OCI-LY7 (cell line): ENCODE measurements around the gene OGDHL. TPM values are rescaled to one million over a fixed set of nuclear protein-coding genes. Genes with fewer than 3 reads are reported as not detected.
"Not testable (repeated sequence)": the region's sequence is repeated elsewhere in the genome, so short reads cannot be mapped to it uniquely, and the experiment has no call there.

ENCODE experiments used
- BruUV-seq: library from RNA; stranded (reverse); fragments of 400-500 nt; replicated peaks from 2 replicates; lab custom pipeline; 2021; lab: Mats Ljungman, UMichigan
- CTCF ChIA-PET: fragments of 300-600 bp; sonication (Branson Sonifier 250); formaldehyde crosslinking; loops from one replicate; lab custom pipeline; 2022; ENCODE audit warnings: antibody characterized with exemption; ENCODE audit not compliant: unreplicated experiment; lab: Charles Lee
- POLR2A ChIA-PET: fragments of 300-600 bp; sonication (Branson Sonifier 250); formaldehyde crosslinking; loops from one replicate; lab custom pipeline; 2022; ENCODE audit warnings: antibody characterized with exemption; lab: Charles Lee
- DNase-seq: peaks from one replicate; pipeline ENCODE4 v3.0.0-alpha.2; 2015; ENCODE audit warnings: low spot score
- H2AFZ ChIP-seq: fragments of 200-600 bp; sonication (generic), shearing (Covaris generic); 2 replicates; pipeline ENCODE4 v1.6.1; 2014; ENCODE audit warnings: mild to moderate bottlenecking, antibody characterized with exemption, low read length, moderate library complexity
- H3K27ac ChIP-seq: fragments of 200-600 bp; sonication (generic); 2 replicates; pipeline ENCODE4 v1.5.1; 2014; ENCODE audit warnings: mixed run types, low read depth, mild to moderate bottlenecking, moderate library complexity, low read length, inconsistent platforms; ENCODE audit not compliant: poor library complexity, severe bottlenecking
- H3K36me3 ChIP-seq: fragments of 200-600 bp; sonication (generic); 2 replicates; pipeline ENCODE4 v1.6.1; 2014; ENCODE audit warnings: mild to moderate bottlenecking, antibody characterized with exemption, low read length, moderate library complexity, mixed read lengths; ENCODE audit not compliant: insufficient read depth
- H3K4me1 ChIP-seq: fragments of 200-600 bp; sonication (generic); 2 replicates; pipeline ENCODE4 v1.5.1; 2014; ENCODE audit warnings: mild to moderate bottlenecking, low read length; ENCODE audit not compliant: insufficient read depth, poor library complexity, severe bottlenecking
- H3K4me2 ChIP-seq: fragments of 200-600 bp; sonication (generic); 2 replicates; pipeline ENCODE4 v1.6.1; 2014; ENCODE audit warnings: mild to moderate bottlenecking, low read length
- H3K4me3 ChIP-seq: fragments of 200-600 bp; sonication (generic); 2 replicates; pipeline ENCODE4 v1.5.1; 2014; ENCODE audit warnings: mild to moderate bottlenecking, low read depth, low read length; ENCODE audit not compliant: poor library complexity, severe bottlenecking
- H3K79me2 ChIP-seq: fragments of 200-600 bp; sonication (generic); 2 replicates; pipeline ENCODE4 v1.6.1; 2016; ENCODE audit warnings: low read depth, mild to moderate bottlenecking, low read length, moderate library complexity, mixed read lengths; ENCODE audit not compliant: insufficient read depth
- H3K9me2 ChIP-seq: fragments of 200-600 bp; sonication (generic); 2 replicates; pipeline ENCODE4 v1.6.1; 2016; ENCODE audit warnings: mild to moderate bottlenecking, low read length, mixed read lengths; ENCODE audit not compliant: insufficient read depth
- H3K9me3 ChIP-seq: fragments of 200-600 bp; sonication (generic); 2 replicates; pipeline ENCODE4 v1.6.1; 2014; ENCODE audit warnings: mild to moderate bottlenecking, mixed run types, low read length, mixed read lengths
- H4K20me1 ChIP-seq: fragments of 200-600 bp; sonication (generic); 2 replicates; pipeline ENCODE4 v1.6.1; 2014; ENCODE audit warnings: mild to moderate bottlenecking, antibody characterized with exemption, low read length, moderate library complexity, mixed read lengths; ENCODE audit not compliant: insufficient read depth
- CTCF ChIP-seq: fragments of 200-600 bp; sonication (generic); conservative IDR thresholded peaks from 2 replicates; pipeline ENCODE4 v1.5.1; 2014; ENCODE audit warnings: mild to moderate bottlenecking, antibody characterized with exemption, low read length, moderate library complexity, mixed read lengths
- EZH2phosphoT487 ChIP-seq: fragments of 200-600 bp; sonication (generic); IDR thresholded peaks from 2 replicates; pipeline ENCODE4 v1.6.1; 2018; ENCODE audit warnings: low read depth, borderline replicate concordance, mild to moderate bottlenecking, mixed run types, antibody characterized with exemption, low read length, moderate library complexity, mixed read lengths
- intact Hi-C: fragments of 100-400 bp; cut with micrococcal nuclease; formaldehyde crosslinking; loops from one replicate; pipeline ENCODE4 v1.10.0; 2022; ENCODE audit not compliant: unreplicated experiment
- total RNA-seq, 2 experiments: library from RNA; depleted of rRNA in 1 of 2; stranded (reverse); fragments of >200 nt in 1 of 2; shearing (Covaris generic) in 1 of 2; gene quantifications; 2 replicates each; pipeline ENCODE4 v1.2.3, GENCODE V29; 2014 to 2022

The OGDHL gene
- total RNA-seq, 2 experiments from 2014 or later: 0.23 TPM; not detected in 1

GRCh38 chr10:49758249-49758930 lies 3.7 kb downstream of the OGDHL start:
- no peak for DNase-seq
- Histone ChIP-seq H3K27ac (no peak overlapping the region), H4K20me1 (no peaks in the 10 kb centered on the region), H3K4me1 (no peaks in the 10 kb centered on the region), H3K79me2 (no peaks in the 10 kb centered on the region), H3K4me2 (no peak overlapping the region), H3K9me3 (no peaks in the 10 kb centered on the region), H3K4me3 (no peak overlapping the region), H3K9me2 (no peaks in the 10 kb centered on the region), H3K36me3 (no peaks in the 10 kb centered on the region), H2AFZ (no peak overlapping the region)
- intact Hi-C loops: no loop called here
- CTCF ChIA-PET: no interaction called here
- POLR2A ChIA-PET: no interaction called here
- no peak for TF ChIP-seq CTCF
- no peak for TF ChIP-seq EZH2phosphoT487
- no TSS peak for BruUV-seq

- Histone ChIP-seq H4K20me1 (no peaks in the 10 kb centered on the region), H3K27ac (no peak overlapping the region), H3K79me2 (no peaks in the 10 kb centered on the region), H3K36me3 (no peaks in the 10 kb centered on the region), H3K9me2 (no peaks in the 10 kb centered on the region), H2AFZ (no peak overlapping the region), H3K9me3 (no peaks in the 10 kb centered on the region), H3K4me3 (no peak overlapping the region), H3K4me1 (no peaks in the 10 kb centered on the region), H3K4me2 (no peak overlapping the region)
- no peak for DNase-seq
- TF ChIP-seq CTCF (no peak), EZH2phosphoT487 (no peak)
- intact Hi-C loops: no loop called here
- CTCF ChIA-PET: no interaction called here
- POLR2A ChIA-PET: no interaction called here
- BruUV-seq: no TSS peak
Measured at GRCh38 chr10:49756641-49757040, 5.5 kb downstream of the OGDHL start.

GRCh38 chr10:49756031-49756430 lies 6.1 kb downstream of the OGDHL start:
- H3K79me2 ChIP-seq: no peaks in the 10 kb centered on the region
- no TSS peak for BruUV-seq
- H2AFZ ChIP-seq: no peak overlapping the region
- no peaks in the 10 kb centered on the region for H4K20me1 ChIP-seq
- CTCF ChIA-PET: no interaction called here
- H3K4me3 ChIP-seq: no peak overlapping the region
- no peaks in the 10 kb centered on the region for H3K4me1 ChIP-seq
- POLR2A ChIA-PET: no interaction called here
- no peak for TF ChIP-seq CTCF
- no peak for TF ChIP-seq EZH2phosphoT487
- H3K9me2 ChIP-seq: no peaks in the 10 kb centered on the region
- intact Hi-C loops: no loop called here
- no peaks in the 10 kb centered on the region for H3K9me3 ChIP-seq
- DNase-seq: no peak
- H3K4me2 ChIP-seq: no peak overlapping the region
- no peak overlapping the region for H3K27ac ChIP-seq
- H3K36me3 ChIP-seq: no peaks in the 10 kb centered on the region

GRCh38 chr10:49754951-49755350 lies 7.2 kb downstream of the OGDHL start:
- H3K4me2 ChIP-seq, H4K20me1 ChIP-seq, intact Hi-C loops, H3K27ac ChIP-seq, H3K9me3 ChIP-seq, H2AFZ ChIP-seq, H3K36me3 ChIP-seq, H3K4me3 ChIP-seq, H3K79me2 ChIP-seq, POLR2A ChIA-PET, CTCF ChIA-PET, H3K9me2 ChIP-seq, BruUV-seq, H3K4me1 ChIP-seq, DNase-seq: not testable (repeated sequence)
